ENCODE results near the gene CEP76. TPM values are rescaled to one million over a fixed set of nuclear protein-coding genes. Genes with fewer than 3 reads are reported as not detected.

Gene CEP76
- total RNA-seq, 1 experiment from 2014 or later = 13.1 TPM

DNA sequence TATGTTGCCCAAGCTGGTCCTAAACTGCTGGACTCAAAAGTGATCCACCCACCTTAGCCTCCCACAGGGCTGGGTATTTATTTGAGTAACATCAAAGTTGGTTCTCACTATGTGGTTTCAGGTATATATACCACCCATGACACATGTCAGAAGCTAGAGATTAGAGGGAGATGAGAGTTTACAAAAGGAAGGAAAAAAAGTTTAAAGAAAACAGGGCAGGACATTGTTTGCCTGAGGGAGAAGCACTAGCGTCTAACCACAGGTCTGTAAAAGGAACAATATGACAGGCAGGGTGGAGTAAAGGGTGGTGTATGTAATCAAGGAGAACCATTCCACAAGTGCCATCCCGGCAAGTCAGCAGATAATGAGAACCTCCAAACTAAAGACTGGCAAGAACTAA lies 8.5 kb downstream of the CEP76 start:
- no peak for DNase-seq
- H3K27ac ChIP-seq (ENCODE audit: low read length) = no peak overlapping the region
- no peaks in the 10 kb centered on the region for H4K20me1 ChIP-seq (ENCODE audit: insufficient read depth, low read depth, low read length)
- H3K4me2 ChIP-seq (ENCODE audit: low read depth, low read length, poor library complexity, severe bottlenecking) = no peak overlapping the region
- no peak overlapping the region for H3K9ac ChIP-seq (ENCODE audit: low read length)
- H3K4me1 ChIP-seq (ENCODE audit: low read length) = no peaks in the 10 kb centered on the region
- no peaks in the 10 kb centered on the region for H3K27me3 ChIP-seq (ENCODE audit: low read length)
- no peaks in the 10 kb centered on the region for H3K9me3 ChIP-seq (ENCODE audit: low read length)
- no peak overlapping the region for H2AFZ ChIP-seq (ENCODE audit: low read length)
- no peak overlapping the region for H3K4me3 ChIP-seq (ENCODE audit: low read length)
- peaks cover 8% of the 10 kb centered on the region; the same call in 1 of the 2 replicates for H3K36me3 ChIP-seq (ENCODE audit: insufficient read depth, low read length)
- peaks cover 6% of the 10 kb centered on the region; the same call in 1 of the 2 replicates for H3K79me2 ChIP-seq (ENCODE audit: low read length)
- no peaks in the 10 kb centered on the region for H3K9me2 ChIP-seq (replicated peaks; ENCODE audit: insufficient read depth, low read length)

GRCh38 chr18:12692206-12692605 lies 10.3 kb downstream of the CEP76 start:
- H3K4me2 ChIP-seq (ENCODE audit: low read depth, low read length, poor library complexity, severe bottlenecking) = no peak overlapping the region

GRCh38 chr18:12689256-12689850 lies 13.2 kb downstream of the CEP76 start:
- Histone ChIP-seq H3K9me2 (replicated peaks; ENCODE audit: insufficient read depth, low read length) (no peaks in the 10 kb centered on the region), H3K9me3 (ENCODE audit: low read length) (no peaks in the 10 kb centered on the region), H3K27me3 (ENCODE audit: low read length) (no peaks in the 10 kb centered on the region), H3K27ac (ENCODE audit: low read length) (no peak overlapping the region), H3K79me2 (ENCODE audit: low read length) (no peaks in the 10 kb centered on the region), H3K4me1 (ENCODE audit: low read length) (no peaks in the 10 kb centered on the region), H3K9ac (ENCODE audit: low read length) (no peak overlapping the region), H3K4me2 (ENCODE audit: low read depth, low read length, poor library complexity, severe bottlenecking) (no peak overlapping the region), H2AFZ (ENCODE audit: low read length) (no peak overlapping the region), H3K36me3 (ENCODE audit: insufficient read depth, low read length) (no peaks in the 10 kb centered on the region; the same call in 1 of the 2 replicates), H3K4me3 (ENCODE audit: low read length) (no peak overlapping the region), H4K20me1 (ENCODE audit: insufficient read depth, low read depth, low read length) (no peaks in the 10 kb centered on the region)
- DNase-seq = no peak

More at GRCh38 chr18:12692206-12692605, 10.3 kb downstream of the CEP76 start:
- H4K20me1 ChIP-seq (ENCODE audit: insufficient read depth, low read depth, low read length) = no peaks in the 10 kb centered on the region
- no peak overlapping the region for H3K9ac ChIP-seq (ENCODE audit: low read length)
- H3K4me3 ChIP-seq (ENCODE audit: low read length) = no peak overlapping the region
- H3K4me1 ChIP-seq (ENCODE audit: low read length) = no peaks in the 10 kb centered on the region
- H3K36me3 ChIP-seq (ENCODE audit: insufficient read depth, low read length) = no peaks in the 10 kb centered on the region; the same call in 1 of the 2 replicates
- DNase-seq = no peak
- H3K27me3 ChIP-seq (ENCODE audit: low read length) = no peaks in the 10 kb centered on the region
- H3K79me2 ChIP-seq (ENCODE audit: low read length) = no peaks in the 10 kb centered on the region
- no peak overlapping the region for H3K27ac ChIP-seq (ENCODE audit: low read length)
- no peak overlapping the region for H2AFZ ChIP-seq (ENCODE audit: low read length)
- H3K9me2 ChIP-seq (replicated peaks; ENCODE audit: insufficient read depth, low read length) = no peaks in the 10 kb centered on the region
- no peaks in the 10 kb centered on the region for H3K9me3 ChIP-seq (ENCODE audit: low read length)

DNA sequence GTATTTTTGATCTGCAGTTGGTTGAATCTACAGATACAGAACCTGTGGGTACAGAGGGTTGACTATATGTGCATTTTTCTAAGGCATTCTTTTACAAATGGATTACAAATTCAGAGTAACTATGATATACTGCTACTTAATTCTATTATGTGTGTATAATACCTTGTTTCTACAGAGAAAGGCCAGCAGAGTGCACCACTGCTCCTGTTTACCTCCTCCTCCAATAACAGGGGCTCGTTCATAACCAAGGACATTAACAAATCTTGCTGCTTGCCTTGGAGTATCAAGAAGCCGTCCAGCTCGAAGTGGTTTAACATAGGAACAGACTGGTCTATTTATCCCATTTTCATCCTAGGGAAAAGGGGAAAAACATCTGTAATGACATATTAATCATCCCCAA lies 16.4 kb downstream of the CEP76 start:
- no peaks in the 10 kb centered on the region for H3K79me2 ChIP-seq (ENCODE audit: low read length)
- no peak overlapping the region for H3K4me2 ChIP-seq (ENCODE audit: low read depth, low read length, poor library complexity, severe bottlenecking)
- peak; percentile 69 for DNase-seq
- no peak overlapping the region for H2AFZ ChIP-seq (ENCODE audit: low read length)
- no peak overlapping the region for H3K4me3 ChIP-seq (ENCODE audit: low read length)
- no peaks in the 10 kb centered on the region for H3K4me1 ChIP-seq (ENCODE audit: low read length)
- H3K36me3 ChIP-seq (ENCODE audit: insufficient read depth, low read length) = no peaks in the 10 kb centered on the region
- no peaks in the 10 kb centered on the region for H3K9me2 ChIP-seq (replicated peaks; ENCODE audit: insufficient read depth, low read length)
- no peak overlapping the region for H3K27ac ChIP-seq (ENCODE audit: low read length)
- H4K20me1 ChIP-seq (ENCODE audit: insufficient read depth, low read depth, low read length) = no peaks in the 10 kb centered on the region
- no peak overlapping the region for H3K9ac ChIP-seq (ENCODE audit: low read length)
- no peaks in the 10 kb centered on the region for H3K27me3 ChIP-seq (ENCODE audit: low read length)
- H3K9me3 ChIP-seq (ENCODE audit: low read length) = no peaks in the 10 kb centered on the region

- peaks cover 14% of the 10 kb centered on the region for H3K36me3 ChIP-seq (ENCODE audit: insufficient read depth, low read length)
- H3K27ac ChIP-seq (ENCODE audit: low read length) = no peak overlapping the region
- H3K4me1 ChIP-seq (ENCODE audit: low read length) = no peaks in the 10 kb centered on the region
- no peak for DNase-seq
- H3K4me3 ChIP-seq (ENCODE audit: low read length) = no peak overlapping the region
- no peaks in the 10 kb centered on the region for H3K79me2 ChIP-seq (ENCODE audit: low read length)
- no peaks in the 10 kb centered on the region for H3K27me3 ChIP-seq (ENCODE audit: low read length)
- H4K20me1 ChIP-seq (ENCODE audit: insufficient read depth, low read depth, low read length) = no peaks in the 10 kb centered on the region
- no peak overlapping the region for H2AFZ ChIP-seq (ENCODE audit: low read length)
- no peak overlapping the region for H3K9ac ChIP-seq (ENCODE audit: low read length)
- H3K9me2 ChIP-seq (replicated peaks; ENCODE audit: insufficient read depth, low read length) = no peaks in the 10 kb centered on the region
- H3K4me2 ChIP-seq (ENCODE audit: low read depth, low read length, poor library complexity, severe bottlenecking) = no peak overlapping the region
- no peaks in the 10 kb centered on the region for H3K9me3 ChIP-seq (ENCODE audit: low read length)
Observed at GRCh38 chr18:12679183-12679786, 23.2 kb downstream of the CEP76 start.

- Histone ChIP-seq H3K9ac (ENCODE audit: low read length) (no peak overlapping the region), H3K27ac (ENCODE audit: low read length) (no peak overlapping the region), H4K20me1 (ENCODE audit: insufficient read depth, low read depth, low read length) (no peaks in the 10 kb centered on the region)
Observed at GRCh38 chr18:12668041-12668440, 34.5 kb downstream of the CEP76 start.

GRCh38 chr18:12659904-12660605 lies 42.5 kb downstream of the CEP76 start:
- Histone ChIP-seq H3K9me3 (ENCODE audit: low read length) (no peaks in the 10 kb centered on the region), H3K4me1 (ENCODE audit: low read length) (peaks cover 19% of the 10 kb centered on the region), H3K9me2 (replicated peaks; ENCODE audit: insufficient read depth, low read length) (no peaks in the 10 kb centered on the region), H3K4me2 (ENCODE audit: low read depth, low read length, poor library complexity, severe bottlenecking) (no peak overlapping the region), H3K4me3 (ENCODE audit: low read length) (no peak overlapping the region), H3K79me2 (ENCODE audit: low read length) (no peaks in the 10 kb centered on the region), H2AFZ (ENCODE audit: low read length) (no peak overlapping the region), H3K27ac (ENCODE audit: low read length) (no peak overlapping the region), H3K36me3 (ENCODE audit: insufficient read depth, low read length) (no peaks in the 10 kb centered on the region), H3K27me3 (ENCODE audit: low read length) (no peaks in the 10 kb centered on the region), H4K20me1 (ENCODE audit: insufficient read depth, low read depth, low read length) (no peaks in the 10 kb centered on the region), H3K9ac (ENCODE audit: low read length) (no peak overlapping the region)
- peak; percentile 82 for DNase-seq

More at GRCh38 chr18:12668041-12668440, 34.5 kb downstream of the CEP76 start:
- Histone ChIP-seq H3K9me3 (ENCODE audit: low read length) (no peaks in the 10 kb centered on the region), H3K4me1 (ENCODE audit: low read length) (peaks cover under 1% of the 10 kb centered on the region), H3K79me2 (ENCODE audit: low read length) (no peaks in the 10 kb centered on the region), H3K9me2 (replicated peaks; ENCODE audit: insufficient read depth, low read length) (no peaks in the 10 kb centered on the region), H3K4me2 (ENCODE audit: low read depth, low read length, poor library complexity, severe bottlenecking) (no peak overlapping the region), H3K27me3 (ENCODE audit: low read length) (no peaks in the 10 kb centered on the region), H3K4me3 (ENCODE audit: low read length) (no peak overlapping the region), H3K36me3 (ENCODE audit: insufficient read depth, low read length) (peaks cover 7% of the 10 kb centered on the region; the same call in 1 of the 2 replicates), H2AFZ (ENCODE audit: low read length) (no peak overlapping the region)
- DNase-seq = no peak

DNA sequence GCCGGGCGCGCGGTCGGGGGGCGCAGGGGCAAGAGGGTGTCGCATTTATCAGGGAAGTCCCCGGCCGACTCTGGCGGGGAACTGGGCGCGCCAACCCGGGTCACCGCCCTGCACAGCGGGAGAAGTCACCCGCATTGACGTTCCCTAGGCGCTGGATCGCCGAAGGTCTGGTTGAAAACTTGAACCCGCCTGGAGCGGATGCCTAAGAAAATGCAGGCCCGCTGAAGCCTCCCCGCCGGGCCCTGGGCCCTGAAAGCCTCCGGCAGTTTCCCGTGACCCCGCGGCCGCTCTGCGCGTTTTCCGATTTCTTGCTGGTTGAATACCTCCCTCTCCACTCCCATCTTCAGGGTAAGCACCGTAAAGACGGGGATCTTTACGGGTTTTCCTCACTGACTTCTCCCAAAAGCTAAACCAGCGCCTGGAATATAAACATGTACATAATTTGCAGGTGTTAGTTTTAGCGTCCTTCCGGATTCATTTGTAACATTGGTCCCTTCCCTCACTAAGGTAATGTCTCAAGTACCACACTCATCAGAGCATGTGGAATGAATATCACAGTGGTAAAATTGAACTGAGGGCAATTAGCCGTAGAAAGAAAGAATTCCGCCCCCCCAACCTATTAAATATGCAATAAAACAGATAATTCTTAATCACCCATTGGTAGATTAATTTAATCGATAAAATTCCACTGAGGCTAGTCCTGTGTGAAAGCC lies 43.9 kb downstream of the CEP76 start:
- H2AFZ ChIP-seq (ENCODE audit: low read length) = peak overlapping the region; percentile 87
- H3K27me3 ChIP-seq (ENCODE audit: low read length) = no peaks in the 10 kb centered on the region
- H4K20me1 ChIP-seq (ENCODE audit: insufficient read depth, low read depth, low read length) = no peaks in the 10 kb centered on the region
- peak overlapping the region; percentile 76 for H3K4me3 ChIP-seq (ENCODE audit: low read length)
- peak overlapping the region; percentile 70 for H3K9ac ChIP-seq (ENCODE audit: low read length)
- peak; percentile 64 for DNase-seq
- H3K9me2 ChIP-seq (replicated peaks; ENCODE audit: insufficient read depth, low read length) = no peaks in the 10 kb centered on the region
- H3K27ac ChIP-seq (ENCODE audit: low read length) = no peak overlapping the region
- peaks cover 19% of the 10 kb centered on the region for H3K4me1 ChIP-seq (ENCODE audit: low read length)
- peak overlapping the region; percentile 91 for H3K4me2 ChIP-seq (ENCODE audit: low read depth, low read length, poor library complexity, severe bottlenecking)
- H3K79me2 ChIP-seq (ENCODE audit: low read length) = no peaks in the 10 kb centered on the region
- no peaks in the 10 kb centered on the region for H3K9me3 ChIP-seq (ENCODE audit: low read length)
- no peaks in the 10 kb centered on the region for H3K36me3 ChIP-seq (ENCODE audit: insufficient read depth, low read length)
